Stimulated activated CD4-positive, alpha-beta T cell treated with anti-CD3 and anti-CD28 coated beads, Interleukin-4, amount 100 ng/mL, for 1 hour (primary cell): ENCODE data around the gene HSPA8.
"Not testable (repeated sequence)": the region's sequence is repeated elsewhere in the genome, so short reads cannot be mapped to it uniquely, and the experiment has no call there.

Source experiments
- DNase-seq: peaks from one replicate; pipeline ENCODE4 v3.0.0-alpha.2; 2020

Gene HSPA8

DNA sequence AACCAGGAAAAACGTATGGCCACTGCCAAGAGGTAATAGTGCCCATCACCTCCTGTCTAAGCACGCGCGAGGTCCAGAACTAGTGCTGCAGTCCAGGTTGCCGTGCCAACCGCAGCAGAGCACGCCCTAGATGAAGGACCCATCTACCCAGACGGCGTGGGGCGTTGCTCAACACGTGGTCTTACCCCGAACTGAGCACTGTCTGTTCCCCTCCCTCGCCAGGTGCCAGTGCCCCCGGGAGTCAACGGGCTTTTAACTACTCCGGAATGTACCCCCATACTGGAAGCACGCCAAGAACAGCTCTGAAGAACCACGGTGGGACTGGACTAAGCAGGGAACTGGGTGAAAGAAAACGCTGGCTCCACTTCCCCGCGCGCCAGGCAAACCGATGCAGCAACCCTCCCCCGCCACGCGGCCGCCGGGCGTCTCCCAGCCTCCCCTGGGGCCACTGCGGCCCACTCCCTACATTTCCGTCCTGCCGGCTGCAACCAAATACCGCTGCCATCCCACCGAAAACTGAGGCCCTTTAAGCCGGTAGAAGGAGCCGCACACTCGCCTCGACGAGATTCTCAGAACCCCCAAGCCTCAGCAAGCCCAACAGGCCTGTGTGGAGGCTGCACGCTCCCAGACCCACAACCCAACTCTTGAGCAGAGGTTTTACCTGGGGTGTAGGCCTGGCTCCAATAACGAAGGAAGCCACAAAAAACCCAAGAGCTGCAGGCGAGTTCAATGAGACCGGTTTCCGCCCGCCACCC lies at the start of gene HSPA8:
HSPA8 (minus strand) TSS at position 734 of the 755 bp plus-strand sequence. CDS start 812 bp downstream, outside the sequence.
- DNase-seq, result peak; percentile 71

DNA sequence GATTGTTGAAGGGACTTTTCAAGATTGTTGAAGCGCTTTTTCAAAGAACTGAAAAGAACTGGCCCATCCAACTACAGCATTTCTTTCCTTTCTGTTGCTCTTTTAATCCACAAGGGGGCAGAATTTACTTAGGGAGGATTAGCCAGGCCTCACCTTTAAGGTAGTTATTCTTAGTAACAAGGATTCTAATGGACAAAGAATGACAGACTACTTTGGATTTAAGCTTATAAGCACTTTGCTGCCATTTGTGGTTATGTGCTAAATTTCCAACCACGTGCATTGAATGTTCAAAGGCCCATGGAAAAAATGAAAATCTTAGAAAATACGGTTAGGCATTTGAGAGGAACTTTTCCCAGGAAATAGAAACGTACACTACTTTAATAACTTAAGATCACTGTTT lies 49.5 kb upstream of the HSPA8 start:
- DNase-seq, result no peak

DNA sequence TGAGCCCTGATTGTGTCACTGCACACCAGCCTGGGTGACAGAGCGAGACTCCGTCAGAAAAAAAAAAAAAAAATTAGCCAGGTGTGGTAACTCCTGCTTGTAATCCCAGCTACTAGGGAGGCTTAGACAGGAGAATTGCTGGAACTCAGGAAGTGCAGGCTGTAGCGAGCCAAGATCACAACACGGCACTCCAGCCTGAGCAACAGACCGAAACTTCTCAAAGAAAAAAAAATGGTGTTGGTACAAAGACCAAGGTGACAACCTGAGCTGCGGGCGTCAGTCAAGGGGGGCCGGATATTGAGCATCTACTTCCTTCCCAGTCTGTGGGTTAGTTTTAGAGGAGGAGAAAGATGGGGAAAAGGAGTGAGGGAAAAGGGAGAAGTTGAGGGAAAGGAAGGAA lies 48.5 kb upstream of the HSPA8 start:
- DNase-seq, result no peak

DNA sequence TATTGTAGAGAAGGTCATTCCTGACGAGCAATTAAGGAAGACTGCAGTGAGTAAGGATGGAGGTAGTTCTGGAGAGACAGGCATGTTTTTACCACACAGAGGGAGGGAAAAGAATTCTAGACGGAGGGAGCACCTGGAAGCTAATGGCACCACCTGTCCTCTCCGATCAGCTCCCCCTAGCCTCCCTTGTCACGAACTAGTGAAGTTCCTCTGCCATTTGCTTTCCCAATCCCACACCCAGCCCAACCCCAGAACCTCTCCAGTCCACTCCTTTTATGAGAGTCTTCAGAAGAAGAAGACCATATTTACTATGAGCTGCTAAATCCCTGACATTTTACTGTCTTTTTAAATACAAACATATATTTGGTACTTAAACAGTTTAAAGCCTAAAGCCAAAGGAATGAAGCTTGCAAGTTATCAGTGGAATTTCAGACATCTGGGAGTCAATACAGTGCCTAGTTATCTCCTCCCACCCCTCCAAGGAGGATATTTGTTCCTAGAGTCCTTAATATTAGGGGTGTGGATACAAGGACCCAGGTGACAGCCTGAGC lies 46.1 kb upstream of the HSPA8 start:
- no peak for DNase-seq

DNA sequence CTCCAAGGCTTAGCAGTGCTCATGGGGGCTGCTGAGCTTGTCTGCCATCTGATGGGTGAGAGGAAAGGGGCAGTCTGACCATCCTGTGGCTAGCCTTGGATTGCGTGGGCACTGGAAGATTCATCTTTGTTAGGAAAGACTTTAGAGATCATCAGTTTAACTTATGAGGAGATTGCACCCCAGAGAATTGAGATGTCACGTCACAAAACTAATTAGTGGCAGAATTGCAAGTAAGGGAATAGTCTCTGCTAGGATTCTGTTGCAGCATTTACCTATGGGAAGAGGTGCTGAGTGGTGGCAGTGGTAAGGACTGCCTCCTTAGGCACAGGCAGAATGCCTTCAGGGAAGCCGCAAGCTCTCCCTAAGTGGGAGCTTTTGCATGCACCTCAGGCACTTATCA lies 42.8 kb upstream of the HSPA8 start:
- DNase-seq, result no peak

DNA sequence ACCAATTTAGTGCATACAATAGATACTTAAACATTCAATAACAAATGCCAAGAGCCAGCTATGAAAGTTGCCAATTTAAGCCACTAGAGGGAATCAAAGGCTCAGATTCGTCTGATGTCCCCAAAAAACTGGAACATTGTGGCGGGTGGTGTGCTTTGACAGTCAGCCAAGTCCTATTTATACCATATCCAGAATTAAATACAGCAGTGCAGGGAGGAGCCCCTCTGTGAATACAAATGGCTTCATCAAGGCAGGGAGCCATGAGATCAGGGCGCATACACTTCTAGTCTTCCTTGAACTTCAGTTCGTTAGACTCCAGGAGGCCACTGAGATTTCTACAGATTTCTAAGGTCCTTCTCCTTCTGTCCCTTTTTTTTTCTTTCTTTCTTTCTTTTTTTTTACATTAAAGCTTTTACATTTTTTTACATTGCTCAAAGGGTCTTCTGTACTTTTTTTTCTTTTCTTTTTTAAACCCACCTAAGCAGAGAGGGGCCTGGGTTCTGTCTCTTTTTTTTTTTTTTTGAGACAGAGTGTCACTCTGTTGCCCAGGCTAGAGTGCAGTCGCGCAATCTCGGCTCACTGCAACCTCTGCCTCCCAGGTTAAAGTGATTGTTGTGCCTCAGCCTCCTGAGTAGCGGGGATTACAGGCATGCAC lies 41.5 kb upstream of the HSPA8 start:
- DNase-seq, result no peak

DNA sequence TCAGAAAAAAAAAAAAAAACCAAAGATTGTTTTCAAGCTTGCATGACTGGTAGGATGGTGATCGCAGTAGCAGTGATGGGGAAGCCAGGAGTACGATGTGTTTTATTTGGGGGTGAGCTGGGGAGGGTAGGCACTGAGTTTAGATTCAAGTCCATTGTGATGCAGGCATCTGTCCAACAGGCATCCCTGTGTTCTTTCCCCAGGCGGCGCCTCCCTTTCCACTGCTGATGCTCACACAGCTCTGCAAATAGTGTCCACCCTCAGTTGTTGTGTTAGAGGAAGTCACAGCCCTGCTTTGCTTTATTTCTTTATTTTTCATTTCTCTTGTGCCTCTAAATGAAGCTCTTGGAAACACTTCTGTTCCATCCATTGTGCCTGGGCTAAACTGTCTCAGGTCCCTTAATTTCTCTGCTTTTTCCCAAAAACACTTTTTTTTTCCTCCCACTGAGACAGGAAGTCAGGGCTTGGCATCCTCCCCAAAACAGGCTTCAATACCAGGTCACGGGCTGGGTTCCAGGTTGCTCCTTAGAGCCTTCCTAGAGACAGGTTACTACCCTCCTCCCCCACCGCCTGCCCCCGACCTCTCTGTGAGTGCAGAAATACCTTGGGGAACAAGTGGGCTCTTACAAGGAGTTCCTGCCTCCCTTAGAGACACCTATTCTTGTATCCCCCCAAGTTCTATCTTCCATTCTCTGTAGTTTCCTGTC lies 38.6 kb upstream of the HSPA8 start:
- no peak for DNase-seq

DNA sequence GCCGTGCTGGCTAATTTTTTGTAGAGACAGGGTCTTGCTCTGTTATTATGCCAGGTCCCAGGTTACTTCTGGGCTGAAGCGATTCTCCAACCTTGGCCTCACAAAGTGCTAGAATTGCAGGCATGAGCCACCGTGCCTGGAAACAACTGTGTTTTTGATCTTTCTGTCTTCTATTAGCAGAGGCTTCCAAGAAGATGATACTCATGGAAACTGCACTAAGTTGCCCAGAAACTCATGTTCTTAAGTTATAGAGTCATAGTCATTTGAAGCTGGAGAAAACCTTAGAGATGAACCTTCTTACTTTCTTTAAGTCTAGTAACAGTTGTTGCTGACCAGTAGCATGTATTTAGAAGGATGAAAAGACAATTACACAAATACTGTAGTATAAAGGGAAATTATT lies 37.1 kb upstream of the HSPA8 start:
- DNase-seq, result no peak

DNA sequence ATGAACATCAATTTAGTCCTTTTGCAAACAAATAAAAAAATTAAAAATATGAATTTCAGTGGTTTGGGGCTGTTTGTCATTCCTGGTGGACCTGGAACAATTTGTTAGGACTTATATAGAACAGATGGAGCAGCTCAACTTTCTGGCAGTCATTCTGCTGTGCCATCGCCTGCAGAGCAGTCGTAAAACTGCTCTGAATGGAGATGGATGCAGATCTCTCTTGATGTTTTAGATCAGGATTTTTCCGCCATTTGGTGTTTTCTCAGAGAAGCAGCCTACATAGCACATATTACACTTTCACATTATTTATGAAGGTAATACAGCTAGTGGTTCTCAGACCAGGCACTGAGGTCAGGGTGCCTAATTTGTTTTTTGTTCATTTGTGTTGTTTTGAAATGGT lies 31.8 kb upstream of the HSPA8 start:
- no peak for DNase-seq

DNA sequence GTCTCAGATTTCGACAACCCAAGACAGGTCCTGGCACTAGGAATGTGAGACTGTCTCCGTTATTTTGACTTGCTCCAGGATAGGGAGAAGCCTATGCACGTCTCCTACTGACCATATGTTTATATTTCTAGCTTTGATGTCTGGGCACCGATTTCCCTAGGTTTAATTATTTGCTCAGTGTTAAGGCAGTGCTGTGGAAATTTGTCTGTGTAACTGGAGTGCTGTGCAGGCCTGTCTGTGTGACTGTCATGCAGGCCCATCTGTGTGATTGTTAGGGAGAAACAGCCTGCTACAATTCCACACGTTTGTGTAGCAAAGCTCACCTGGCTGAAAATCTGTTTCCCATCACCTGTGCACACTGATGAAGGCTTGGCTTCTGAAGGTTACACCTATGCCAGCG lies 29.6 kb upstream of the HSPA8 start:
- DNase-seq, result no peak

DNA sequence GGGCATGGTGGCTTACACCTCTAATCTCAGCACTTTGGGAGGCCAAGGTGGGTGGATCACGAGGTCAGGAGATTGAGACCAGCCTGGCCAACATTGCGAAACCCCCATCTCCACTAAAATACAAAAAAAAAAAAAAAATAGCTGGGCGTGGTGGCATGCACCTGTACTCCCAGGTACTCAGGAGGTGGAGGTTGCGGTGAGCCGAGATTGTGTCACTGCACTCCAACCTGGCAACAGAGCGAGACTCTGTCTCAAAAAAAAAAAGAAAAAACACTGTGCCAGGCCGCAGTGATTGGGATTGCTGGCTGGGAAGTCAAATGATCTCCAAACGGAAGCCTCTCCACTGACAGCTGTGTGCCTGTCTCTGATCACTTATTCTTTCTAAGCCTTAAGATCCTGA lies 28.2 kb upstream of the HSPA8 start:
- DNase-seq, result not testable (repeated sequence)

DNA sequence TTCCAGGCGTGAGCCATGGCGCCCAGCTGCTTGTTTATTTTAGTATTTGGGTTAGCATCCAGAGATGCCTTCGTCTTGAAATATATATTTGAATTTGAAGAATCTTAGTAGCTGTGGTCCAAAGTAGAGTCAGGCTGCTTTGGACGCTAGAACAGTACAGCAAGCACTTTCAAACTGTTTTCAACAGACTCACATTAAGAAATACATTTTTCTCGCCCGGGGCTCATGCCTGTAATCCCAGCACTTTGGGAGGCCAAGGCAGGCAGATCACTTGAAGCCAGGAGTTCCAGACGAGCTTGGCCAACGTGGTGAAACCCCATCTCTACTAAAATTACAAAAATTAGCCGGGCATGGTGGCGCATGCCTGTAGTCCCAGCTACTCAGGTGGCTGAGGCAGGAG lies 27.0 kb upstream of the HSPA8 start:
- not testable (repeated sequence) for DNase-seq

DNA sequence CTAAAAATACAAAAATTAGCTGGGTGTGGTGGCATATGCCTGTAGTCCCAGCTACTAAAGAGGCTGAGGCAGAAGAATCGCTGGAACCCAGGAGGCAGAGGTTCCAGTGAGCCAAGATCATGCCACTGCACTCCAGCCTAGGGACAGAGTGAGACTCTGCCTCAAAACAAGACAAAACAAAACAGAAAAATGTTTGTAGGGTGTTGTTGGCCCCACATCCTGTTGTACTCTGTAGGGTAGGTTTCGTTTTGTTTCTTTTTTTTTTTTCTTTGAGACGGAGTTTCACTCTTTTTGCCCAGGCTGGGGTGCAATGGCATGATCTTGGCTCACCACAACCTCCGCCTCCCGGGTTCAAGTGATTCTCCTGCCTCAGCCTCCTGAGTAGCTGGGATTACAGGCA lies 25.7 kb upstream of the HSPA8 start:
- DNase-seq, result not testable (repeated sequence)

DNA sequence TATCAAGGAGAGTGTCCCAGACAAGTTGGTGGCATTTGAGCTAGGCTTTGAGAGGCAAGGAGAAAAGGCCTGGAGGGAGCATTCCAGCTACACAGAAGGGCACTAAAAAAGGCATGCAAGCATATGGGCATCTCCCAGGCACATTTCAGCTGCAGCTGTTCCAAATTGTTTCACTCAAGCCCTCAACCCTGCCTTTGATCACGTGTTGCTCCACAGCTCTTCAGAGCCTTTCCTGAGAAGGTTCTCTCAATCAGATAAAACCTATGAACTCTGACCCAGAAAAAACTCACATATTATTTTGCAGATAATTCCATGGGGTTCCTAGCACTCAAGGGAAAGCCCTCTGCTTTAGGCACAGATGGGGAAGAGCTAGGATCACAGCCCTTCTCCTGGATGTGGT lies 24.4 kb upstream of the HSPA8 start:
- DNase-seq, result no peak

DNA sequence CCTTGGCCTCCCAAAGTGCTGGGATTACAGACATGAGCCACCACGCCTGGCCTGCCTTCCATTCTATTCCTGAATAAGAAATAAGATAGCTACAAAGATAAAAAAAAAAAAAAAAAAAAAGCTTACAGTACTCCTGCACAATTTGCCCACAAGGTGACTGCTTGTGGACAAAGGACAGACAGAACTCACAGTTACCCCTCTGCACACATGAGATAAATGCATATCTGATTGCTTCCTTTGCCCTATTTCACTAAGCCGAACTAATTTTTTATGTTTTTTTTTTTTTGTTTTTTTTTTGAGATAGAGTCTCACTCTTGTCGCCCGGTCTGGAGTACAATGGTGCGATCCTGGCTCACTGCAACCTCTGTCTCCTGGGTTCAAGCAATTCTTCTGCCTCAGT lies 23.6 kb upstream of the HSPA8 start:
- no peak for DNase-seq

DNA sequence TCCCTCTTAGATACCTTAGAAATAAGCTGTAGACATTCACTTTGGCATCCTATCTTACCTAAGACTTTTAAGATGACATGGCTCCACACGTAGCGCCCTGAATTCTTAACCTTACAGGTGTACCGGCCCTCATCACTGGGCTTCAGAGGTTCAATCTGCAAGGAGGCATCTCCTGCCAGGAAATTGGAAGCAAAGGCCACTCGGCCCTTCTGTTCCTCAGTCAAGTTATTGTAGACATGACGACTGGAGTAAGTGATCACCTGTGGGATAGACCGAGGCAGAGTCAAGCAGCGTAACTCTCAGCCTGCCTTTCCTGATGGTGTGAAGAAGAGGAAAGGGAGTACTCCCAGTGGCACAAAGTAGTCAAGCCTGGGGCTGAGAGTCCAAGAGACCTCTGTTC lies 22.5 kb upstream of the HSPA8 start:
- DNase-seq, result no peak

DNA sequence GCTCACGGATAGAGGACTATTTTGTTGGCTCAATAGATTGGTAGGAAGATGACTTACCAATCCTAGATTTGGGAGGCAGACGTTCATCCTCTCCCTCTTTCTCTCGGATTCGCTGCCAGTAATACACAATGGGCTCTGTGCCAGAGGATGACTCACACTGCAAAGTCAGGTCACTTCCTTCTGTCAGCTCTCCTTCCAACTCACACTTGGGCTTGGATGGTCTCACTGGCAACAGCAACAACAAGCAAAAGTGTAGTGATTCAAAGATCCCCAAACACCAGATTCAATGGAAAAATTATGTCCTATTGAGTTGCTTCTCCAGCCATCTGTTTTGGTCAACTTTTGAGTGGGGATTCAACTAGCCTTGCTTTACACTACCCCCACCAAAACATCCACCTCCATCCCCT lies 21.7 kb upstream of the HSPA8 start:
- peak; percentile 62 for DNase-seq

DNA sequence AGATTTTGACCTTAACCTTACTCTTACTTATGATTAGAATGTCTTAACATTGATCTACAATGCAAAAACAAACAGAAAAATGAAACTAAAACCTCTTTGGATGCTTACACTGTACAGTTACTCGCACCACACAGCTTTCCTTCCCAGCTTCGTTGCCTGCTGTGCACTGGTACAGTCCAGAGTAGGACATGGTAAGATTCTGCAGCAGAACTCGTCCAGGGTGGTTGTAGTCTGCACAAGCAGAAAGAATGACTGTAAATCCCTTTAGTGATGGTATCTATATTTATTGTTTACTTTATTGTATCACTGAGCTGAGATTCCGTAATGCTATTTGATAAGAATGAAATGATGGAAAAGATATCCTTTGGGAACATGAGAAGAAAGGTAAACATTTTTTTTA lies 21.0 kb upstream of the HSPA8 start:
- DNase-seq, result no peak

DNA sequence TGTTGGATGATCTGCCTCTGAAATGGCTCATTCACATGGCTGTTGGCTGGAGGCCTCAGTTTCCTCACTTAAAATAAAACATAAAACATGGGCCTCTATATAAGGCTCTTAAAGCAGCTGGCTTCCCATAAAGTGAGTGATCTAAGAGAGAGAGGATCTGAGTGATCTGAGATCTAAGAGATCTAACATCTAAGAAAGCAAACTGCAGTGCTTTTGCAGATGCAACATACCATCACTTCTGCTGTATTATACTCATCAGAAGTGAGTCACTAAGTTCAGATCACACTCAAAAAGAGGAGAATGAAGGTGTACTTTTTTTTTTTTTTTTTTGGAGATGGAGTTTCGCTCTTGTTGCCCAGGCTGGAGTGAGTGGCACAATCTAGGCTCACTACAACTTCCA lies 18.1 kb upstream of the HSPA8 start:
- DNase-seq, result no peak

DNA sequence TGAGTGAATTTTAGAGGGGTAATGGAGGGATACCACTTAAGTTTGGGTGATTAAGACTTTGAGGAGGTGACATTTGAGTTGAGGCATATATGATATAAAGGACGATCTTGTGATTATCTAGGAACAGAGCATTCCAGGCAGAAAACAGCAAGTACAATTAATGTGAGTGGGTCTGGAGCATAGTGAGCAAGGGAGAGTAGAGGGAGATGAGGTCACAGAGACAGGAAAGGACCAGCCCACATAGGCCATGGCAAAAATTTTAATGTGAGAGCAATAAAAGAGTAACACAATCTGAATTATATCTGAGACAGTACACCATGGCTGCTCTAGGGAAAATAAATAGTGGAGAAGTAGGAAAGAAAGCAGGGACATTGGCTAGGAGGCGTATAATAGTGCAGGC lies 14.5 kb upstream of the HSPA8 start:
- no peak for DNase-seq

DNA sequence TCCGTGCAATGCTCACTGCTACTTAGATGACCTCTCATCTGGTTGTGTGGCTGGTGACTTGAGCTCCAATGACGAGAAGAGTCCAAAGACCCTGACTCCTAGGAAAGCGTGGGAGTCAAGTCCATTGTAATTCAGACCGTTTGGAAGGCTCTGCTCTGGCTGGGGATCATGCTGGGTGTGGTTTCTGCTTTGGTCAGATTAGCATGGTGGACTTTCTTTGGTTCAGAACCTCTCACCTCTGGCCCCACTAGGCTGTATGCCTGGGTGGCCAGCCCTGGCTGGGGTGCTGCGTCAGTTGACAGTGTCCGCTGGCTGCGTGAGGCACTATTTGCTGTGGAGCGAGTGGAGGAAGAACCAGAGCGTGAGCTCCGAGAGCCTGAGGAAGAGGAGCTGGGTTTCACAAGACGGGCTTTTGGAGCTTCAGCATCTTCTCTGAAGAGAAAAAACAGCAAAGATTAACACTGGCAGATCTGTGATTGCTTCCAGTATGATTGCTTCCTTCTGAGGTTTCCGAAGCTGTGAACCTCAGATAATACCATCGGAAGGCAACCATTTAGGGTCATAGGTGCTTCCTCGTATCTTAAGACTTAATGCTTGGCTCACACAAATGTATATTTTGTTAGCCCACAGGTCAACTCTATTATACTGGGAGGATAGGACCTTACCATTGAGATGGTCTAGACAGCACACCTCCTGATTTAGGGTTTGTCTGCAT lies 11.6 kb upstream of the HSPA8 start:
- no peak for DNase-seq

DNA sequence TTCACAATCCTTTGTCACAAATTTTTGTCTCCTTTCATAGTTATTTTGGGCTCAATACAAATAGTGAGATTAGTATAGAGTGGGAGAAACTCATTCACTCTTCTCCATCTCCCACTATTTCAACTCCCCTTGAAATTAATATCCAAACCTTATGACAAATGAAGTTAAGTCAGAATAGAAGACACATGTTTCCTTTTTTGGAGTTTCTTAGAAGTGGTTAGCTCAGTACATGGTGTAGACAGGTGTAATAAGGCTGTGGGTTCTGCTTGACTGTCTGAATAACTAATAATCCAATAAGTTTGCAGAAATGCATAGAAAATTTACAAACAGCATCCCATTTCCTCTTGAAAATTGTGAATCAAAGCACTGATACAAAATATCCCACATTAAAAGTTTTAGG lies 10.8 kb upstream of the HSPA8 start:
- DNase-seq, result no peak

DNA sequence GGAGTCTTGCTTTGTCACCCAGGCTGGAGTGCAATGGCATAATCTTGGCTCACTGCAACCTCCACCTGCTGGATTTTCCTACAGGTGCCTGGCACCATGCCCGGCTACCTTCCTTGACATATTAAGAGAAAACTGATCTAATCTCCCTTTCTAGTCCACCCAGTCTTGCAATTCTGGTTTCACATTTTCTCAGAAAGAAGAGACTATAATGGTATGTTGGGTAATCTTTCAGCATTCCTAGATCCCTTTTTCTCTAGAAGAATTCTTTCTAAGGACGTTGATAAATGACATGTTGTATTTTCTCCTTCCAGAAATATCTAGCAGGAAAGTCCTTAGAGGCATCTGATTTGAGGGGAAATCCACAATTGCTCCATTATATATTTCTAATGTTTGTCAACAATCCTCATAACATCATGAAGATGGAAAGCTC lies 10.4 kb upstream of the HSPA8 start:
- DNase-seq, result no peak
